ENCODE measurements around the gene SETD1B. TPM values are rescaled to one million over a fixed set of nuclear protein-coding genes. Genes with fewer than 3 reads are reported as not detected.

SETD1B gene
- total and polyA plus RNA-seq, 2 of the 4 experiments (the other 2 are of a cell fraction), result 0.90 to 5.1 TPM

DNA sequence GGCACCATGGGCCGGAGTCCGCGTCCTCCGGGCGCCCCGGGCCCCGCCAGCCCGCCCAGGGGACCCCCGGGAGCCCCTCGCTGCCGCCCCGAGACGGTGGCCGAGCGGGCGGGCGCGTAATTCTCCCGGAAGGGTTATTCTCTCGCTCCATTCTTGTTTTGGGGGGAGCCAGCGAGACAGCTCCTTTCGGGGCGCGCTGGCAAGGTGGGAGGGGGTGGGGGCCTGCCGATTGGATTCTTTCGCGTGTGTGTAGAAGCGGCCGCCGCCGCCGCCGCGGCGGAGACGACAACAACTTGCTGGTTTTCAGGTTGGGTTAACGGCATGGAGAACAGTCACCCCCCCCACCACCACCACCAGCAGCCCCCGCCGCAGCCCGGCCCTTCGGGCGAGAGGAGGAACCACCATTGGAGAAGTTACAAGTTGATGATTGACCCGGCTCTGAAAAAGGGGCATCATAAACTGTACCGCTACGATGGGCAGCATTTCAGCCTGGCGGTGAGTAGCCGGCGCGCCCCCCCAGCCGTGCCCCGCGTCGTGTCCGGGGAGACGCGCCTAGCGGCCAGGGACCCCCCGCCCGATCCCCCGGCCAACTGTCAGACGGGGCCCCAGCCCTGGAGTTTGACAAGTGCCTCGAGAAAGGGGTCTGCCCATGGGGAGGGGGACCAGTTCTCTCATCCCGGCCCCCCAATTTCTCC is 755 bp downstream of the SETD1B start:
- H3K4me2 ChIP-seq (ENCODE audit: low read depth, low read length), result peak overlapping the region; percentile 93
- H3K4me3 ChIP-seq (ENCODE audit: insufficient read depth, low read depth, low read length), result peak overlapping the region; percentile 82
- dilution Hi-C loops (cut with HindIII; ENCODE audit: low sequenced_read_pairs, unreplicated experiment) (no loop called here), in situ Hi-C loops (cut with MboI; ENCODE audit: low sequenced_read_pairs) (no loop called here), intact Hi-C loops (cut with micrococcal nuclease) (no loop called here)
- POLR2A ChIA-PET (ENCODE audit: unreplicated experiment), result interaction anchor here (0.6 kb wide), 2 partner anchors 23 to 118 kb away, joined by 3 to 7 read pairs; no protein-coding TSS in a partner anchor
- peak overlapping the region; percentile 68 for H2AK9ac ChIP-seq (replicated peaks; ENCODE audit: low read depth, low read length, poor library complexity)
- DNase-seq (no peak), ATAC-seq (ENCODE audit: low read depth) (no peak)
- H3K14ac ChIP-seq (replicated peaks; ENCODE audit: low read depth, low read length), result peak overlapping the region; percentile 57; the same call in 1 of the 2 replicates
- H3K9me1 ChIP-seq (ENCODE audit: insufficient read depth, low read length), result no peaks in the 10 kb centered on the region
- H2AFZ ChIP-seq (replicated peaks; ENCODE audit: low read length, poor library complexity), result peak overlapping the region; percentile 76
- CTCF ChIA-PET, result no interaction called here
- H3K79me1 ChIP-seq (ENCODE audit: low read depth in 1 of 2, low read length in 2 of 2), result peaks cover 4 to 50% of the 10 kb centered on the region in 2 experiments; a peak in 3 of 4 replicates
- H3K56ac ChIP-seq (ENCODE audit: extremely low read depth, insufficient read depth, low read length), result no peak overlapping the region
- peaks cover 21% of the 10 kb centered on the region for H3K36me3 ChIP-seq (ENCODE audit: control insufficient read depth, insufficient read depth, low read length)
- H3K27me3 ChIP-seq (ENCODE audit: control insufficient read depth, insufficient read depth, low read length), result no peaks in the 10 kb centered on the region
- peak overlapping the region; percentile 21; the same call in 1 of the 2 replicates for H2AK5ac ChIP-seq (ENCODE audit: low read depth, low read length)
- peaks cover 24% of the 10 kb centered on the region for H4K20me1 ChIP-seq (ENCODE audit: insufficient read depth, low read length)
- H2BK5ac ChIP-seq (ENCODE audit: low read depth, low read length, poor library complexity, severe bottlenecking), result peak overlapping the region; percentile 93
- H3K9me3 ChIP-seq (ENCODE audit: control insufficient read depth, insufficient read depth, low read length), result no peaks in the 10 kb centered on the region
- peaks cover 11% of the 10 kb centered on the region for H3K4me1 ChIP-seq (ENCODE audit: control insufficient read depth, insufficient read depth, low read length)
- H2BK15ac ChIP-seq (ENCODE audit: low read depth, low read length), result no peak overlapping the region
- no peak overlapping the region for H4K5ac ChIP-seq (ENCODE audit: low read depth, low read length)
- peak overlapping the region; percentile 94 for H3K27ac ChIP-seq (ENCODE audit: insufficient read depth, low read length)
- H3K18ac ChIP-seq (ENCODE audit: low read depth, low read length), result 0 out of 2 replicates have a peak overlapping the region, but pooled peaks have one; percentile 7
- no peak overlapping the region for H2BK120ac ChIP-seq (ENCODE audit: low read depth, low read length)
- H4K8ac ChIP-seq (ENCODE audit: low read depth in 2 of 2, low read length in 2 of 2), result no peak overlapping the region
- H3K23ac ChIP-seq (ENCODE audit: low read depth, low read length), result peak overlapping the region; percentile 59; the same call in 1 of the 2 replicates
- BruUV-seq (replicated peaks), result no TSS peak
- WGBS, 2 experiments (ENCODE audit: extremely low coverage in 2 of 2, insufficient read length in 1 of 2), result 4% methylated on average over 5 of the region's 63 CpGs; no CpG with 5 or more reads in 1 of the 2 experiments
- no peak overlapping the region for H2BK20ac ChIP-seq (ENCODE audit: low read depth, low read length)
- TF ChIP-seq FOS (IDR thresholded peaks at IDR 0.05; ENCODE audit: low read depth, low read length), result no peak
- no peak for TF ChIP-seq MXI1 (IDR thresholded peaks at IDR 0.05; ENCODE audit: borderline replicate concordance, low read depth, low read length)
- no peak for TF ChIP-seq MAZ (IDR thresholded peaks at IDR 0.05; ENCODE audit: borderline replicate concordance, low read depth, low read length)
- peak overlapping the region; percentile 50; the same call in 1 of the 2 replicates for H4K91ac ChIP-seq (ENCODE audit: insufficient read depth, low read depth, low read length)
- H3K4ac ChIP-seq (ENCODE audit: low read depth, low read length), result 0 out of 2 replicates have a peak overlapping the region, but pooled peaks have one; percentile 23
- H3K9ac ChIP-seq (ENCODE audit: low read depth, low read length), result peak overlapping the region; percentile 91

Measured in IMR-90 (cell line).